ENCODE measurements around the gene ATP11A.

Gene ATP11A

DNA sequence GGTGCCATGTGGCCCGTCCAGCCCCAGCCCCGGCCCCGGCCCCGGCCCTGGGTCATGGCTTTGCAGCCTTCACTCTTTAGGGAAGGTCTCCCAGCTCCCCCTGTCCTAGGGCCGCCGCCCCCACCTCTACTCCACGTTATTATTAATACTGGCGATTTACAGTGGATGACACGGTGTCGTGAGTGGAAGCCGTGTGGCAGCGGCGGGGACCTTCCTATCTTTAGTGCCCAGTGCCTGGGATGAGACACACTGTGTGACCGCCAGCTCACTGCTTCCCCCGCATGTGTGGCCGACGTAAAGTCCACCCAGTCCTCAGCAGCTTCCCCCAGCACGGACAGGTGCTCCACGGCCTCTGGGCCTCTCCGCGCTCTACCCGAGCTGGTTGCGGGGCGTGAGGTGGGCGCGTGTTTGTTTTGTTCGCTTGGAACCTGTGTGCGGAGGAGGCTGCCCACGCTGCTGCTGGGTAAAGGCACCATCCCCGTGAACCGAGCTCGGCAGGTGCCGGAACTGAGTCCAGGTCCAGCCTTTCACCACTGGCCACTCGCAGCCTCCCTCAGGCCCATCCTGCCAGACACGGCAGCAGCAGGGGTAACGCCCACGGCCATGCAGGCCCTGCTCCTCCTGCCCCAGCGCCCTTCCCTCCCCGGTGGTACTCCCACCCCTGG is 208.2 kb downstream of the ATP11A start:
- TF ChIP-seq, protein P1, sequence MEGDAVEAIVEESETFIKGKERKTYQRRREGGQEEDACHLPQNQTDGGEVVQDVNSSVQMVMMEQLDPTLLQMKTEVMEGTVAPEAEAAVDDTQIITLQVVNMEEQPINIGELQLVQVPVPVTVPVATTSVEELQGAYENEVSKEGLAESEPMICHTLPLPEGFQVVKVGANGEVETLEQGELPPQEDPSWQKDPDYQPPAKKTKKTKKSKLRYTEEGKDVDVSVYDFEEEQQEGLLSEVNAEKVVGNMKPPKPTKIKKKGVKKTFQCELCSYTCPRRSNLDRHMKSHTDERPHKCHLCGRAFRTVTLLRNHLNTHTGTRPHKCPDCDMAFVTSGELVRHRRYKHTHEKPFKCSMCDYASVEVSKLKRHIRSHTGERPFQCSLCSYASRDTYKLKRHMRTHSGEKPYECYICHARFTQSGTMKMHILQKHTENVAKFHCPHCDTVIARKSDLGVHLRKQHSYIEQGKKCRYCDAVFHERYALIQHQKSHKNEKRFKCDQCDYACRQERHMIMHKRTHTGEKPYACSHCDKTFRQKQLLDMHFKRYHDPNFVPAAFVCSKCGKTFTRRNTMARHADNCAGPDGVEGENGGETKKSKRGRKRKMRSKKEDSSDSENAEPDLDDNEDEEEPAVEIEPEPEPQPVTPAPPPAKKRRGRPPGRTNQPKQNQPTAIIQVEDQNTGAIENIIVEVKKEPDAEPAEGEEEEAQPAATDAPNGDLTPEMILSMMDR (IDR thresholded peaks at IDR 0.05; ENCODE audit: low read depth, low read length, missing control alignments), result no peak
- H3K4me3 ChIP-seq (ENCODE audit: low read depth, low read length), result no peak overlapping the region
- no peak for DNase-seq (ENCODE audit: low read depth)

DNA sequence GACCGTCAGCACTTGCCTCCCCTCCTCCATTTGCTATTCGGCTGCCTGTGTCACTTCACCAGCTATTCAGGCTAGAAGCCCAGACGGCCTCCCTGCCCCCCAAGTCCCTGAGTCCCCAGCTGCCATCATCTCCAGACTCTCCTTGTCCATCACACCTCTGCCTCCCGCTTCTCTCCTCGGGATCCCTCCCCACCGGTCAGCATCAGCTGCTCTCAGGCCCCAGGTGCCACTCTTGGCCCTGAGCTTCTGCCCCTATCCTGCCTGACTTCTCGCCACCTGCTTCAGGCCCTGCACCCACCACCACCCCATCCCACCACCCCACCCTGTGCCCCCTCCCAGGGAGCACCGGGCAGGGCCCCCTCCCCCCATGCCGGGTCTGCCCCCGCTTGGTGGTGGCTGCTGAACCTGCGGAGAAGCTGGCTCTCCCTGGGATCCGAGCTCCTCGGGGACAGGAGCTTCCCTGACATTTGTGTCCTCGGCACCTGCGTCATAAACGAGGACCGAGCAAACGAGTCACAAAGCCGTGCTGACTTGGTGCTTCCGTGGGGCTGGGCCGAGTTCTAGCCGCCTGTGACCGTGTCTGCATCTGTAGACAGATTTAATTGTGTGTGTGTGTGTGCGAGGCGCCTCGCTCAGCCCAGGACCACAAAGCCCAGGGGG is 208.9 kb downstream of the ATP11A start:
- TF ChIP-seq, protein P1 (IDR thresholded peaks at IDR 0.05; ENCODE audit: low read depth, low read length, missing control alignments), result no peak
- no peak overlapping the region for H3K4me3 ChIP-seq (ENCODE audit: low read depth, low read length)
- no peak for DNase-seq (ENCODE audit: low read depth)

DNA sequence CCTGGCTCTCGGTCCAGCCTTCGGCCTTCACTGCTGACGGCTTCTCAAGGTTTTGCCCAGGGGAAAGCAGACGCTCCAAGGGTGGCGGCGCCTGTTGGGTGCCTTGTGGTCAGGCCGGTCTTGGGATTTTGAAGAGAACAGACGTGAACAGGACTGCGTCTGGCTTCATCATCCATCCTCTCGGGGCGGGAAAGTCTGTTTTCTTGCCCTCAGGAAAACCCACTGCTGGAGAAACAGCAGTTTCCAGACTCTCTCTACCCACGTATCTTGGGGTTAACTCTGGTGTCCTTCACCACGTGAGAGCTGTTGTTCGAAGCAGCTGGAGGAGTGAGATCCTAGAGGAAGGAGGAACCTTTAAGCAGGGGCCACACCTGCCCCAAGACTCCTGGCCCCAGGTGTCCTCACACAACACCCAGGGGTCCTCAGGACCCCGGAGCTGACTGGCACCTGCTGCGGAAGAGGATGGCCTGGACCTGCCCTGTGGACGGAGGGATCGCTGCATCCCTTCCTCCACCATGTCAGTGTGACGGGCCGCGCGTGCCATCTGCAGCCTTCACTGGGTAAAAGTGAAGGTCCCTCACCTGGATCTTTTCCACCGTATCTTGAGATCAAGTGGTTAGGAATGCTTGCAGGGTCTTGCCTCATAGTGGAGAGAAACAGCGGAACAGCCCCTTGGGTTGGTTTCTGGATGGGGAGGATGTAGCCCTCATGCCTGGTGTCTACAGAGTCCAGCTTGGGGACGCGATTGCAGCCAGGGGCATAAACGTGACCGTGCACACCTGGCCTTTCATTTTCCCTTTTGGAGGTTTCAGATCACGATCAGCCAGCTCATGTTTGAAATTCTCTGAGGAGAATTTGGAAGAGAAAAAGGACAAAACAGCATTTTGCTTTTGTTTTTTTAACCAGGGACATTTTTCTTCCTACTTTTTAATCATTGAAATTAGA is 209.7 kb downstream of the ATP11A start:
- DNase-seq (ENCODE audit: low read depth), result no peak
- TF ChIP-seq, protein P1 (IDR thresholded peaks at IDR 0.05; ENCODE audit: low read depth, low read length, missing control alignments), result no peak
- no peak overlapping the region for H3K4me3 ChIP-seq (ENCODE audit: low read depth, low read length)

DNA sequence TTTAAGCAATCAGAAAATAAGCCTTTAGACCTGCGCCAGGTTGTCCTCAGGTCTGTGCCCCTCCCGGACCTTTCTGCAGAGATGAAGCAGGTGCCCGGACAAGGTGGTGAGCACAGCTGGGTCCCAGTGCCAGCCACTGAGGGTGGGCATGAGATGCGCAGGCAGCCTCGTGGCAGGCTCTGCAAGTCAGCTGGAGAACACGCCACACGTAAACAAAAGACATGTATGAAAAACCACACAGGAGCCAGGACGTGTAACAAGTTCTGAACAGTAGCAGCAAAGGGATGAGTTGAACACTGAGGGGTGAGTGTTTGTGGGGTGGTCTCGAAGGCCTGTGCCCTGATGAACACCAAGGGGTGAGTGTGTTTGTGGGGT is 210.4 kb downstream of the ATP11A start:
- H3K4me3 ChIP-seq (ENCODE audit: low read depth, low read length), result no peak overlapping the region
- no peak for DNase-seq (ENCODE audit: low read depth)
- TF ChIP-seq, protein P1 (IDR thresholded peaks at IDR 0.05; ENCODE audit: low read depth, low read length, missing control alignments), result no peak

DNA sequence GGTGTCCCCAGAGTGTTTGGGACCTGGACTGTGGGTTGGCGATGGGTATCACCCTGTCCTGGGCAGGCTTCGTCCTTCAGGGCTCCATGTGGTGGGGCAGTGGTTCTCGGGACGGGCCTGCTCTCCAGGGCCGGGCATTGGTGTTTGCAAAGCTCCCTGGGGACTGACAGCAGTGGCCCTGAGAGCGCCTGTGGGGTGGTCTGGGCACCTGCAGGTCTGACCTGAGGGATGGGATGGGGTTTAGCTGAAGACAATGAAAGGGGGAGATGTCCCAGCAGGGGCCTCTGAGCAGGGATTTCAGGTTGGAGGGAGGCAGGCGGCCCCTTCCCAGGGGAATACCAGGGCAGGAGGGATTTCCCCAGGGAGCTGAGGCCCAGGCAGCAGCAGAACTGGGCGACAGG is 210.9 kb downstream of the ATP11A start:
- TF ChIP-seq, protein P1 (IDR thresholded peaks at IDR 0.05; ENCODE audit: low read depth, low read length, missing control alignments), result no peak
- H3K4me3 ChIP-seq (ENCODE audit: low read depth, low read length), result no peak overlapping the region
- DNase-seq (ENCODE audit: low read depth), result no peak

DNA sequence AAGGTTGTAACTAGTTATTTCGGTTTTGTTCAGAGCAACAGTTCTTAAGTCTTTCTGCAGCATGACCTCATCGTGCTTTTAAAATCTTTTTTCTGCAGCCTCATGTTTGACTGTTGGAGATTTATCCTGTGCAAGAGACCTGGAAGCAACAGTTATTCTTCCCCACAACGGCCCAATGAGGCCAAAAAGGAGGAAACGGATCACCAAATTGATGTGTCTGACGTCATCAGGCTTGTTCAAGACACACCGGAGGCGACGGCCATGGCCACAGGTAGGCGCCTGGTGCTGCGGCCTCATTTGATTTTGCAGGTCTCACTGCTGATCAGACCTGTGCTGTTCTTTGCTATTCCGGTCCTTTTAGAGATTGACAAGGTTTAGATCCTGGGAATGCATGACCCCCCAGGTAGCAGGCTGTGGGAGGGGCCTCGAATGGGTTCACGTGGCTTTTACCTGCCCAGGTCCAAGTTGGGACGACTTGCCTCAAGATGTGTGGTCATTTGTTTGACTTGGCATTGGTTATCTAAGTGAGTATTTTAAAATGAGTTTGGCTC is 212.3 kb downstream of the ATP11A start:
- no peak for DNase-seq (ENCODE audit: low read depth)
- H3K4me3 ChIP-seq (ENCODE audit: low read depth, low read length), result no peak overlapping the region
- TF ChIP-seq, protein P1 (IDR thresholded peaks at IDR 0.05; ENCODE audit: low read depth, low read length, missing control alignments), result no peak
